DND-41 (cell line): ENCODE data around the gene PXMP4.

Source experiments
- ATAC-seq: fragments of 200-7000 bp; cut with Tn5 transposase; 3 replicates; pipeline ENCODE4 v1.9.1; 2021; ENCODE audit warnings: low read depth; ENCODE audit not compliant: insufficient read depth
- DNase-seq: peaks from one replicate; pipeline ENCODE4 v3.0.0-alpha.2; 2020
- H2AFZ ChIP-seq: 2 replicates; pipeline ENCODE4 v1.6.0; 2012; ENCODE audit warnings: low read depth, low read length
- H3K27ac ChIP-seq: 2 replicates; pipeline ENCODE4 v1.5.1; 2012; ENCODE audit warnings: low read length, inconsistent platforms
- H3K27me3 ChIP-seq: fragments of 200-600 bp; sonication (generic); 2 replicates; pipeline ENCODE4 v1.6.0; 2012; ENCODE audit warnings: low read length, mild to moderate bottlenecking, inconsistent platforms; ENCODE audit not compliant: insufficient read depth, poor library complexity
- H3K36me3 ChIP-seq: 2 replicates; pipeline ENCODE4 v1.5.1; 2012; ENCODE audit warnings: low read length, inconsistent platforms; ENCODE audit not compliant: insufficient read depth
- H3K4me1 ChIP-seq: 2 replicates; pipeline ENCODE4 v1.5.1; 2012; ENCODE audit warnings: mild to moderate bottlenecking, low read length; ENCODE audit not compliant: insufficient read depth
- H3K4me2 ChIP-seq: 2 replicates; pipeline ENCODE4 v1.6.0; 2012; ENCODE audit warnings: mild to moderate bottlenecking, moderate library complexity, low read length, inconsistent platforms; ENCODE audit not compliant: insufficient read depth
- H3K4me3 ChIP-seq, 2 experiments: fragments of 200-600 bp in 1 of 2; shearing (Covaris generic) in 1 of 2; 2 replicates each; pipeline ENCODE4 v1.5.1; 2012 to 2016; ENCODE audit warnings: inconsistent platforms in 2 of 2, low read length in 2 of 2, mild to moderate bottlenecking in 2 of 2, low read depth in 1 of 2, moderate library complexity in 1 of 2
- H3K79me2 ChIP-seq: 2 replicates; pipeline ENCODE4 v1.6.0; 2012; ENCODE audit warnings: low read length, inconsistent platforms; ENCODE audit not compliant: insufficient read depth
- H3K9ac ChIP-seq: 2 replicates; pipeline ENCODE4 v1.6.0; 2012; ENCODE audit warnings: low read depth, mild to moderate bottlenecking, inconsistent platforms, low read length, moderate library complexity
- H3K9me3 ChIP-seq: 2 replicates; pipeline ENCODE4 v1.5.1; 2012; ENCODE audit warnings: low read length, moderate library complexity, mild to moderate bottlenecking, inconsistent platforms; ENCODE audit not compliant: insufficient read depth, severe bottlenecking
- H4K20me1 ChIP-seq: 2 replicates; pipeline ENCODE4 v1.6.0; 2012; ENCODE audit warnings: low read length; ENCODE audit not compliant: insufficient read depth
- EZH2 ChIP-seq: IDR thresholded peaks from 3 replicates; pipeline ENCODE4 v1.6.1; 2012; ENCODE audit warnings: borderline replicate concordance, low read depth, mild to moderate bottlenecking, moderate library complexity, low read length, inconsistent platforms; ENCODE audit not compliant: severe bottlenecking
- TF ChIP-seq, protein P1 (sequence below): IDR thresholded peaks from 2 replicates; pipeline ENCODE4 v1.5.1; 2012; ENCODE audit warnings: borderline replicate concordance, low read length, moderate library complexity, mild to moderate bottlenecking; ENCODE audit not compliant: poor library complexity, severe bottlenecking; ENCODE audit errors: extremely low read depth

Gene PXMP4

DNA sequence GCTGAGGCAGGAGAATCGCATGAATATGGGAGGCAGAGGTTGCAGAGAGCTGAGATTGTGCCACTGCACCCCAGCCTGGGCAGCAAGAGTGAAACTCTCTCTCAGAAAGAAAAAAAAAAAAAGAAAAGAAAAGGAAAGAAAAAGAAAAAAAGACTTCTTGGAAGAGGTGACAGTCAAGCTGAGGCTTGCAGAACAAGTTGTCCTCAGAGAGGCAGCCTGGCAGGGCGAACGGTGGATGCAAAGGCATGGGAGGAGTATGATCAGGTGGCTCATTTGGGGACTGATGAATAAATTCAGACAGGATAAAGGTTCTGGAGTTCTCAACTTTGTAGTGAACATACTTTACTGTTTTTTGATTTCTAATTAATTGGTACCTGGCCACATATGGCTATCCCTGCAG, 24.1 kb upstream of the PXMP4 start:
- H3K4me3 ChIP-seq, result no peak overlapping the region
- no peaks in the 10 kb centered on the region for H4K20me1 ChIP-seq
- ATAC-seq, result no peak
- H3K9me3 ChIP-seq, result no peaks in the 10 kb centered on the region
- no peak overlapping the region for H3K9ac ChIP-seq
- no peak for DNase-seq
- H3K36me3 ChIP-seq, result no peaks in the 10 kb centered on the region
- H3K4me1 ChIP-seq, result no peaks in the 10 kb centered on the region
- H3K79me2 ChIP-seq, result no peaks in the 10 kb centered on the region
- TF ChIP-seq, protein P1, sequence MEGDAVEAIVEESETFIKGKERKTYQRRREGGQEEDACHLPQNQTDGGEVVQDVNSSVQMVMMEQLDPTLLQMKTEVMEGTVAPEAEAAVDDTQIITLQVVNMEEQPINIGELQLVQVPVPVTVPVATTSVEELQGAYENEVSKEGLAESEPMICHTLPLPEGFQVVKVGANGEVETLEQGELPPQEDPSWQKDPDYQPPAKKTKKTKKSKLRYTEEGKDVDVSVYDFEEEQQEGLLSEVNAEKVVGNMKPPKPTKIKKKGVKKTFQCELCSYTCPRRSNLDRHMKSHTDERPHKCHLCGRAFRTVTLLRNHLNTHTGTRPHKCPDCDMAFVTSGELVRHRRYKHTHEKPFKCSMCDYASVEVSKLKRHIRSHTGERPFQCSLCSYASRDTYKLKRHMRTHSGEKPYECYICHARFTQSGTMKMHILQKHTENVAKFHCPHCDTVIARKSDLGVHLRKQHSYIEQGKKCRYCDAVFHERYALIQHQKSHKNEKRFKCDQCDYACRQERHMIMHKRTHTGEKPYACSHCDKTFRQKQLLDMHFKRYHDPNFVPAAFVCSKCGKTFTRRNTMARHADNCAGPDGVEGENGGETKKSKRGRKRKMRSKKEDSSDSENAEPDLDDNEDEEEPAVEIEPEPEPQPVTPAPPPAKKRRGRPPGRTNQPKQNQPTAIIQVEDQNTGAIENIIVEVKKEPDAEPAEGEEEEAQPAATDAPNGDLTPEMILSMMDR, result no peak
- no peak for TF ChIP-seq EZH2
- H3K27ac ChIP-seq, result no peak overlapping the region
- no peaks in the 10 kb centered on the region for H3K27me3 ChIP-seq
- H3K4me2 ChIP-seq, result no peak overlapping the region
- H2AFZ ChIP-seq, result no peak overlapping the region

DNA sequence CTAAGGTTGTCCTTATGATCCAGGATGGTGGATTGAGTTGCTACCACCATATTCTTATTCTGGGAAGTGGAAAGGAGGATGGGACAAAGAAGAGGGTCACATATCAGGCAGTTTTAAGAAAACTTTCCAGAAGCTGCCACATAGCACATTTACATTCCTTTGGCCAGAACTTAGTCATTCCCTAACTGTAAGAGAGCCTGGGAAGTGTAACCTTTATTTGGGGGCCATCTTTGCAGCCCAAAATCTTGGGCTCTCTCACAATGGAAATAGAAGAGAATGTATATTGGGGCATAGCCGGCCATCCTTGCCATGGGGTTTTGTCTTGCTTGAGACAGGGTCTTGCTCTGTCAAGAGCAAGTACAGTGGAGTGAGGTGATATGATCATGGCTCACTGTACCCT, 20.1 kb upstream of the PXMP4 start:
- no peaks in the 10 kb centered on the region for H3K36me3 ChIP-seq
- ATAC-seq, result no peak
- H2AFZ ChIP-seq, result no peak overlapping the region
- H3K27ac ChIP-seq, result no peak overlapping the region
- H3K79me2 ChIP-seq, result no peaks in the 10 kb centered on the region
- H3K9ac ChIP-seq, result no peak overlapping the region
- no peaks in the 10 kb centered on the region for H4K20me1 ChIP-seq
- no peaks in the 10 kb centered on the region for H3K4me1 ChIP-seq
- H3K27me3 ChIP-seq, result no peaks in the 10 kb centered on the region
- TF ChIP-seq EZH2, result no peak
- TF ChIP-seq, protein P1, result no peak
- no peak for DNase-seq
- no peak overlapping the region for H3K4me3 ChIP-seq
- H3K9me3 ChIP-seq, result peaks cover 17% of the 10 kb centered on the region
- H3K4me2 ChIP-seq, result no peak overlapping the region

DNA sequence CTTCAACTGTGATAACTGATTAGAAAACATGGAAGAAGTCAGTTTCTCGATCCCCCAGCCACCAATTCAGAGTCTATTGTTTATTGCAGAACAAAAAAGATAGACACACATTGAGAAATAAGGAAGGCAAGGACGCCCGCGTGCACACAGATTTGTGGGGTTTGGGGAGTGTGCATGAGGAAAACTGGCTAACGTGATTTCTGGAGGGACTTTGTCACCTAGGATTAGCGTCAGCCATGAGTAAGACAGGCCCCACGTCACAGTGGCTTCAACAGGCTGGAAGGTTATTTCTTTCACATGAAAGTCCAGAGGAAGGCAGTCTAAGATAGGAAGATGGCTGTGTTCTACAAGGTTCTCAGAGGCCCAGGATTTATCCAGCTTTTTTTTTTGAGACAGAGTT, 19.4 kb upstream of the PXMP4 start:
- no peak overlapping the region for H2AFZ ChIP-seq
- no peak for DNase-seq
- H3K4me3 ChIP-seq, result no peak overlapping the region
- no peaks in the 10 kb centered on the region for H4K20me1 ChIP-seq
- no peaks in the 10 kb centered on the region for H3K79me2 ChIP-seq
- no peaks in the 10 kb centered on the region for H3K27me3 ChIP-seq
- H3K9me3 ChIP-seq, result peaks cover 17% of the 10 kb centered on the region
- no peak overlapping the region for H3K4me2 ChIP-seq
- no peak overlapping the region for H3K27ac ChIP-seq
- no peaks in the 10 kb centered on the region for H3K36me3 ChIP-seq
- ATAC-seq, result no peak
- no peak overlapping the region for H3K9ac ChIP-seq
- peaks cover 2% of the 10 kb centered on the region for H3K4me1 ChIP-seq
- TF ChIP-seq, protein P1, result no peak
- no peak for TF ChIP-seq EZH2

DNA sequence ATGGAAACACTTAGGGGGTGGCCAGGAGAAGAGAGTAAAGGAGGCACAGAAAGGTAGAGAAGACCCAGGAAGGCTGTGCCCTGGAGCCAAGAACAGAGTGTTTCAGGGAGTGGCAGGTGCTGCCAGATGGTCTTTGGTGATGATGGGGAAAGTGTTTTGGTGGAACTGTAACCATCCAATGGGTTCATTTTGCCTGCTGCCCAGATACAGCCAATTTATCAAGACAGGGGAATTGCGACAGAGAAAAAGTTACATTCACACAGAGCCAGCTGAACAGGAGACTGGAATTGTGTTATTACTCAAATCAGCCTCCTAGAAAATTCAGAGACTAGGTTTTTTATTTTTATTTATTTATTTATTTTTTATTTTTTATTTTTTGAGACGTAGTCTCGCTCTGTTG, 16.9 kb upstream of the PXMP4 start:
- Histone ChIP-seq H3K27ac (no peak overlapping the region), H3K9me3 (peaks cover 17% of the 10 kb centered on the region), H3K4me1 (peaks cover 26% of the 10 kb centered on the region), H3K27me3 (no peaks in the 10 kb centered on the region), H4K20me1 (no peaks in the 10 kb centered on the region), H3K4me2 (no peak overlapping the region), H2AFZ (no peak overlapping the region), H3K9ac (no peak overlapping the region), H3K4me3 (no peak overlapping the region), H3K79me2 (no peaks in the 10 kb centered on the region), H3K36me3 (no peaks in the 10 kb centered on the region)
- TF ChIP-seq EZH2, result no peak
- TF ChIP-seq, protein P1, result no peak
- ATAC-seq (no peak), DNase-seq (no peak)
